ENCODE measurements around the gene MYT1.

MYT1 gene

GRCh38 chr20:64146301-64146935 lies 17.8 kb upstream of the MYT1 start:
- Histone ChIP-seq H3K9me3 (ENCODE audit: insufficient read depth, low read length) (peaks cover 43% of the 10 kb centered on the region), H3K27me3 (ENCODE audit: insufficient read depth, insufficient read length) (no peaks in the 10 kb centered on the region), H3K4me1 (ENCODE audit: insufficient read depth, insufficient read length) (peaks cover 18% of the 10 kb centered on the region), H3K4me3 (ENCODE audit: insufficient read length, low read depth) (no peak overlapping the region), H3K9ac (ENCODE audit: insufficient read length, low read depth) (no peak overlapping the region), H3K36me3 (ENCODE audit: insufficient read depth, insufficient read length, low read length) (no peaks in the 10 kb centered on the region)
- no peak for DNase-seq (ENCODE audit: low read depth, low spot score)
- no peak for TF ChIP-seq SUZ12 (IDR thresholded peaks at IDR 0.05; ENCODE audit: extremely low read depth, insufficient read depth, insufficient read length)
- TF ChIP-seq YY1 (IDR thresholded peaks at IDR 0.05; ENCODE audit: insufficient read depth, insufficient read length): no peak
- TF ChIP-seq ZNF274 (IDR thresholded peaks at IDR 0.05; ENCODE audit: low read depth, low read length): no peak

GRCh38 chr20:64146936-64147477 lies 17.2 kb upstream of the MYT1 start:
- no peak for DNase-seq (ENCODE audit: low read depth, low spot score)
- Histone ChIP-seq H3K4me1 (ENCODE audit: insufficient read depth, insufficient read length) (peaks cover 22% of the 10 kb centered on the region), H3K36me3 (ENCODE audit: insufficient read depth, insufficient read length, low read length) (no peaks in the 10 kb centered on the region), H3K4me3 (ENCODE audit: insufficient read length, low read depth) (no peak overlapping the region), H3K9ac (ENCODE audit: insufficient read length, low read depth) (no peak overlapping the region), H3K27me3 (ENCODE audit: insufficient read depth, insufficient read length) (no peaks in the 10 kb centered on the region), H3K9me3 (ENCODE audit: insufficient read depth, low read length) (peaks cover 43% of the 10 kb centered on the region)
- no peak for TF ChIP-seq ZNF274 (IDR thresholded peaks at IDR 0.05; ENCODE audit: low read depth, low read length)

GRCh38 chr20:64148581-64148980 lies 15.7 kb upstream of the MYT1 start:
- no peak for DNase-seq (ENCODE audit: low read depth, low spot score)
- peaks cover 42% of the 10 kb centered on the region for H3K9me3 ChIP-seq (ENCODE audit: insufficient read depth, low read length)
- TF ChIP-seq YY1 (IDR thresholded peaks at IDR 0.05; ENCODE audit: insufficient read depth, insufficient read length) (no peak), SUZ12 (IDR thresholded peaks at IDR 0.05; ENCODE audit: extremely low read depth, insufficient read depth, insufficient read length) (no peak), ZNF274 (IDR thresholded peaks at IDR 0.05; ENCODE audit: low read depth, low read length) (no peak)
- H3K27me3 ChIP-seq (ENCODE audit: insufficient read depth, insufficient read length): no peaks in the 10 kb centered on the region
- no peak overlapping the region for H3K4me3 ChIP-seq (ENCODE audit: insufficient read length, low read depth)
- peaks cover 26% of the 10 kb centered on the region for H3K4me1 ChIP-seq (ENCODE audit: insufficient read depth, insufficient read length)
- no peak overlapping the region for H3K9ac ChIP-seq (ENCODE audit: insufficient read length, low read depth)
- no peaks in the 10 kb centered on the region for H3K36me3 ChIP-seq (ENCODE audit: insufficient read depth, insufficient read length, low read length)

- TF ChIP-seq SUZ12 (IDR thresholded peaks at IDR 0.05; ENCODE audit: extremely low read depth, insufficient read depth, insufficient read length) (no peak), ZNF274 (IDR thresholded peaks at IDR 0.05; ENCODE audit: low read depth, low read length) (no peak), YY1 (IDR thresholded peaks at IDR 0.05; ENCODE audit: insufficient read depth, insufficient read length) (no peak)
- no peaks in the 10 kb centered on the region for H3K27me3 ChIP-seq (ENCODE audit: insufficient read depth, insufficient read length)
- no peak for DNase-seq (ENCODE audit: low read depth, low spot score)
Measured at GRCh38 chr20:64149141-64149540, 15.1 kb upstream of the MYT1 start.

GRCh38 chr20:64149809-64150560 lies 14.3 kb upstream of the MYT1 start:
- no peaks in the 10 kb centered on the region for H3K36me3 ChIP-seq (ENCODE audit: insufficient read depth, insufficient read length, low read length)
- no peak for DNase-seq (ENCODE audit: low read depth, low spot score)
- no peak overlapping the region for H3K4me3 ChIP-seq (ENCODE audit: insufficient read length, low read depth)
- no peaks in the 10 kb centered on the region for H3K27me3 ChIP-seq (ENCODE audit: insufficient read depth, insufficient read length)
- TF ChIP-seq SUZ12 (IDR thresholded peaks at IDR 0.05; ENCODE audit: extremely low read depth, insufficient read depth, insufficient read length) (no peak), ZNF274 (IDR thresholded peaks at IDR 0.05; ENCODE audit: low read depth, low read length) (no peak), YY1 (IDR thresholded peaks at IDR 0.05; ENCODE audit: insufficient read depth, insufficient read length) (no peak)
- no peak overlapping the region for H3K9ac ChIP-seq (ENCODE audit: insufficient read length, low read depth)
- peaks cover 29% of the 10 kb centered on the region for H3K4me1 ChIP-seq (ENCODE audit: insufficient read depth, insufficient read length)
- peaks cover 28% of the 10 kb centered on the region for H3K9me3 ChIP-seq (ENCODE audit: insufficient read depth, low read length)

More at GRCh38 chr20:64149141-64149540, 15.1 kb upstream of the MYT1 start:
- H3K4me3 ChIP-seq (ENCODE audit: insufficient read length, low read depth): no peak overlapping the region
- H3K9ac ChIP-seq (ENCODE audit: insufficient read length, low read depth): no peak overlapping the region
- H3K36me3 ChIP-seq (ENCODE audit: insufficient read depth, insufficient read length, low read length): no peaks in the 10 kb centered on the region
- peaks cover 37% of the 10 kb centered on the region for H3K9me3 ChIP-seq (ENCODE audit: insufficient read depth, low read length)
- H3K4me1 ChIP-seq (ENCODE audit: insufficient read depth, insufficient read length): peaks cover 26% of the 10 kb centered on the region

- no peak overlapping the region for H3K4me3 ChIP-seq (ENCODE audit: insufficient read length, low read depth)
- H3K36me3 ChIP-seq (ENCODE audit: insufficient read depth, insufficient read length, low read length): no peaks in the 10 kb centered on the region
- no peaks in the 10 kb centered on the region for H3K27me3 ChIP-seq (ENCODE audit: insufficient read depth, insufficient read length)
- no peak overlapping the region for H3K9ac ChIP-seq (ENCODE audit: insufficient read length, low read depth)
- H3K4me1 ChIP-seq (ENCODE audit: insufficient read depth, insufficient read length): peaks cover 33% of the 10 kb centered on the region
- no peak for TF ChIP-seq ZNF274 (IDR thresholded peaks at IDR 0.05; ENCODE audit: low read depth, low read length)
- peaks cover 18% of the 10 kb centered on the region; the same call in 1 of the 2 replicates for H3K9me3 ChIP-seq (ENCODE audit: insufficient read depth, low read length)
- DNase-seq (ENCODE audit: low read depth, low spot score): no peak
Measured at GRCh38 chr20:64150756-64151632, 13.3 kb upstream of the MYT1 start.
